Hematopoietic multipotent progenitor cell treated with erythropoietin and hydrocortisone succinate and interleukin-3 and kit ligand, for 17 days (in vitro differentiated cells): ENCODE measurements around the gene OR6C76.

Source experiments
- DNase-seq: peaks from one replicate; pipeline ENCODE4 v3.0.0-alpha.2; 2015; ENCODE audit warnings: low spot score

Gene OR6C76

GRCh38 chr12:55469291-55469690, 43.2 kb downstream of the OR6C76 start:
- DNase-seq, result no peak

GRCh38 chr12:55470088-55470829, 44.2 kb downstream of the OR6C76 start, which contains the start of gene OR6C70:
Gene OR6C70 (minus strand): TSS chr12:55470138. CDS start chr12:55470138, 0 bp downstream.
- no peak for DNase-seq

- DNase-seq, result no peak
Observed at GRCh38 chr12:55472264-55472663, 46.2 kb downstream of the OR6C76 start.
